ENCODE results near the gene RAB5B.

Gene RAB5B

DNA sequence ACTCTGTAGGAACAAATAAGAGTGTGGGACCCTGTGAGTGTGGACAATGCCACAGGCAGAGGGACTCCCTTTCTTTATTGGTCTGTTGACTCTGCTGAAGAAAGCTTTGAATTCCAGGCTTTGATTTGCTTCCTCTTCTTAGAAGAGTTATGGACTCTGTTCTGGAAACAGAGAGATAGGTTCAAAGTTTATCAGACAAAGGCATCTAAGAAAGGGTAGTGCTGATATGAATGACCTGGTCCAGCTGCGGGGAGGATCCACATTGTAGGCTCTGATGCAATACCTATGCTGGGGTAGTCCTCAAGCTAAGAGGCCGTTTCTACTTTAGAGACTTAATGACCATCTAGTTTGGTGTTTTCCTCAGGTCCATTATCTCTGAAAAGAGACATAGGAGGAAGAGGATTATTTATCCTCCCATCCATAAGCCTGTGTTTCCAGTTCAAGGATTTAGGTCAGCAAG lies 36.3 kb downstream of the RAB5B start:
- Histone ChIP-seq H4K20me1 (ENCODE audit: insufficient read depth, low read length) (no peaks in the 10 kb centered on the region), H3K27me3 (ENCODE audit: insufficient read depth, low read length, poor library complexity) (no peaks in the 10 kb centered on the region), H3K9ac (ENCODE audit: low read depth, low read length) (no peak overlapping the region), H3K36me3 (ENCODE audit: insufficient read depth, low read length) (no peaks in the 10 kb centered on the region), H3K79me2 (ENCODE audit: insufficient read depth, low read length) (no peaks in the 10 kb centered on the region), H3K4me3 (ENCODE audit: low read depth in 1 of 2, low read length in 2 of 2) (no peak overlapping the region), H3K27ac (ENCODE audit: low read length) (no peak overlapping the region), H3K4me2 (ENCODE audit: insufficient read depth, low read length) (no peak overlapping the region), H3K9me3 (ENCODE audit: insufficient read depth, low read length, severe bottlenecking) (no peaks in the 10 kb centered on the region), H2AFZ (ENCODE audit: low read depth, low read length) (no peak overlapping the region), H3K4me1 (ENCODE audit: insufficient read depth, low read length) (peaks cover 9% of the 10 kb centered on the region)
- TF ChIP-seq EZH2 (IDR thresholded peaks at IDR 0.05; ENCODE audit: borderline replicate concordance, low read depth, low read length, severe bottlenecking): no peak
- TF ChIP-seq, protein P1, sequence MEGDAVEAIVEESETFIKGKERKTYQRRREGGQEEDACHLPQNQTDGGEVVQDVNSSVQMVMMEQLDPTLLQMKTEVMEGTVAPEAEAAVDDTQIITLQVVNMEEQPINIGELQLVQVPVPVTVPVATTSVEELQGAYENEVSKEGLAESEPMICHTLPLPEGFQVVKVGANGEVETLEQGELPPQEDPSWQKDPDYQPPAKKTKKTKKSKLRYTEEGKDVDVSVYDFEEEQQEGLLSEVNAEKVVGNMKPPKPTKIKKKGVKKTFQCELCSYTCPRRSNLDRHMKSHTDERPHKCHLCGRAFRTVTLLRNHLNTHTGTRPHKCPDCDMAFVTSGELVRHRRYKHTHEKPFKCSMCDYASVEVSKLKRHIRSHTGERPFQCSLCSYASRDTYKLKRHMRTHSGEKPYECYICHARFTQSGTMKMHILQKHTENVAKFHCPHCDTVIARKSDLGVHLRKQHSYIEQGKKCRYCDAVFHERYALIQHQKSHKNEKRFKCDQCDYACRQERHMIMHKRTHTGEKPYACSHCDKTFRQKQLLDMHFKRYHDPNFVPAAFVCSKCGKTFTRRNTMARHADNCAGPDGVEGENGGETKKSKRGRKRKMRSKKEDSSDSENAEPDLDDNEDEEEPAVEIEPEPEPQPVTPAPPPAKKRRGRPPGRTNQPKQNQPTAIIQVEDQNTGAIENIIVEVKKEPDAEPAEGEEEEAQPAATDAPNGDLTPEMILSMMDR (IDR thresholded peaks at IDR 0.05; ENCODE audit: borderline replicate concordance, extremely low read depth, low read length, poor library complexity, severe bottlenecking): no peak
- no peak for ATAC-seq (ENCODE audit: insufficient read depth, low read depth)
- no peak for DNase-seq

DNA sequence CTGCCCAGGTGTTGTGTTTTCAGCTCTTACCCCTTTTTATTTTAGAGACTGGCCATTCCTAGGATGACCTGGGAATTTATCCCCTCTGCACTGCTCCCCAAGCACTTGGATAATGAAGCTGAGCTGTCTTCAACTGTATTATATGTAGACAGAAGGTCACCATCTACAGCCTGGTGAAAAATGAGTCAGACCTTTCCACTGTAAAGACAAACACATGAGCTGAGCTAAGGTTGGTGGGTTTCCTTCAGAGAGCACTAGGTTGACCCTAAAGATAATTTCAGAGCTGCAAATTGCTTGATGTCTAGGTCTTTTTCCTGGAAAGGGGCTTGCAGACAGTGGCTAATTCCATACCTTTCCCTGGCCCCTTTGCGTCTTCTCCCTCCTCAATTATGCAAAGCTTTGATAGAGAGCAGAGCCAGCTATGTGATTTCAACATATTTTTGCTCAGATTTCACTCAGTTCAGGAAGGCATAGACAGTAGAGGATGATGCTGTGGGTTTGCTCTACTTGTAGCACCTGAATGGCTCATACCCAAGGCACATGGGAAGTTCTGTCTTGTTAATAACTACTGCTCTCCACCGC lies 37.7 kb downstream of the RAB5B start:
- H3K4me3 ChIP-seq (ENCODE audit: low read depth in 1 of 2, low read length in 2 of 2): no peak overlapping the region
- no peaks in the 10 kb centered on the region for H3K9me3 ChIP-seq (ENCODE audit: insufficient read depth, low read length, severe bottlenecking)
- H4K20me1 ChIP-seq (ENCODE audit: insufficient read depth, low read length): no peaks in the 10 kb centered on the region
- no peak overlapping the region for H3K4me2 ChIP-seq (ENCODE audit: insufficient read depth, low read length)
- no peak overlapping the region for H3K27ac ChIP-seq (ENCODE audit: low read length)
- TF ChIP-seq, protein P1 (IDR thresholded peaks at IDR 0.05; ENCODE audit: borderline replicate concordance, extremely low read depth, low read length, poor library complexity, severe bottlenecking): no peak
- TF ChIP-seq EZH2 (IDR thresholded peaks at IDR 0.05; ENCODE audit: borderline replicate concordance, low read depth, low read length, severe bottlenecking): no peak
- H3K4me1 ChIP-seq (ENCODE audit: insufficient read depth, low read length): peaks cover 9% of the 10 kb centered on the region
- no peaks in the 10 kb centered on the region for H3K27me3 ChIP-seq (ENCODE audit: insufficient read depth, low read length, poor library complexity)
- DNase-seq (no peak), ATAC-seq (ENCODE audit: insufficient read depth, low read depth) (no peak)
- H3K79me2 ChIP-seq (ENCODE audit: insufficient read depth, low read length): no peaks in the 10 kb centered on the region
- H3K9ac ChIP-seq (ENCODE audit: low read depth, low read length): no peak overlapping the region
- no peak overlapping the region for H2AFZ ChIP-seq (ENCODE audit: low read depth, low read length)
- H3K36me3 ChIP-seq (ENCODE audit: insufficient read depth, low read length): no peaks in the 10 kb centered on the region

GRCh38 chr12:56013482-56013881 lies 39.6 kb downstream of the RAB5B start:
- no peak for ATAC-seq (ENCODE audit: insufficient read depth, low read depth)

More at GRCh38 chr12:56013482-56013881, 39.6 kb downstream of the RAB5B start:
- no peak overlapping the region for H3K9ac ChIP-seq (ENCODE audit: low read depth, low read length)
- no peak overlapping the region for H2AFZ ChIP-seq (ENCODE audit: low read depth, low read length)
- no peaks in the 10 kb centered on the region for H3K36me3 ChIP-seq (ENCODE audit: insufficient read depth, low read length)
- TF ChIP-seq, protein P1 (IDR thresholded peaks at IDR 0.05; ENCODE audit: borderline replicate concordance, extremely low read depth, low read length, poor library complexity, severe bottlenecking): no peak
- no peak for TF ChIP-seq EZH2 (IDR thresholded peaks at IDR 0.05; ENCODE audit: borderline replicate concordance, low read depth, low read length, severe bottlenecking)
- no peaks in the 10 kb centered on the region for H3K27me3 ChIP-seq (ENCODE audit: insufficient read depth, low read length, poor library complexity)
- no peaks in the 10 kb centered on the region for H3K79me2 ChIP-seq (ENCODE audit: insufficient read depth, low read length)
- H3K27ac ChIP-seq (ENCODE audit: low read length): no peak overlapping the region
- H4K20me1 ChIP-seq (ENCODE audit: insufficient read depth, low read length): no peaks in the 10 kb centered on the region
- no peak overlapping the region for H3K4me2 ChIP-seq (ENCODE audit: insufficient read depth, low read length)
- H3K4me3 ChIP-seq (ENCODE audit: low read depth in 1 of 2, low read length in 2 of 2): no peak overlapping the region
- no peak for DNase-seq
- H3K9me3 ChIP-seq (ENCODE audit: insufficient read depth, low read length, severe bottlenecking): no peaks in the 10 kb centered on the region
- H3K4me1 ChIP-seq (ENCODE audit: insufficient read depth, low read length): no peaks in the 10 kb centered on the region

All from DND-41 (cell line).